22Rv1 (cell line): ENCODE results near the gene ALOX5AP.

ENCODE experiments used
- ZFX ChIP-seq: fragments of 450-650 bp; IDR thresholded peaks from 2 replicates; pipeline ENCODE4 v1.6.1; 2017; ENCODE audit warnings: antibody characterized with exemption, borderline replicate concordance
- TF ChIP-seq, protein P1 (sequence below): fragments of 450-650 bp; IDR thresholded peaks from 2 replicates; pipeline ENCODE4 v1.5.1; 2017; ENCODE audit warnings: mild to moderate bottlenecking

DNA sequence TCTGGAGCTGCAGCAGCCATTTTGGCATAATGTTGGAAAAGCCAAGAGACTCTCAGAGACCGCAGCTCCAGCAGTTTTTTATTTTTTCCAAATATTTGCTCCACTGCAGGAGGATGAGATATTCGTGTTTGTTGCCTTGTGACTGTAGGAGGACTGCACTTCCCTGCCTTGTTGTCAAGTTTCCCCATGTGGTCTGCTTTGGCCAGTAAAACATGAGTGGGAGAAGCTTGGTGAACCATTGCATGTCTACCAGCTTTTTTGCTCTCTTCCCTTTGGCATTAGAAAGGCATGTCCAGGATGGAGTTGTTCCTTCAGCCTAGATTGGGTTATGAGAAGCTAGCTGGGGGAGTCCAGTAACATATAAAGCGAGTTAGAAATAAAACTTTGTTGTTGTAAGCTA lies 47.7 kb upstream of the ALOX5AP start:
- no peak for TF ChIP-seq ZFX
- TF ChIP-seq, protein P1, sequence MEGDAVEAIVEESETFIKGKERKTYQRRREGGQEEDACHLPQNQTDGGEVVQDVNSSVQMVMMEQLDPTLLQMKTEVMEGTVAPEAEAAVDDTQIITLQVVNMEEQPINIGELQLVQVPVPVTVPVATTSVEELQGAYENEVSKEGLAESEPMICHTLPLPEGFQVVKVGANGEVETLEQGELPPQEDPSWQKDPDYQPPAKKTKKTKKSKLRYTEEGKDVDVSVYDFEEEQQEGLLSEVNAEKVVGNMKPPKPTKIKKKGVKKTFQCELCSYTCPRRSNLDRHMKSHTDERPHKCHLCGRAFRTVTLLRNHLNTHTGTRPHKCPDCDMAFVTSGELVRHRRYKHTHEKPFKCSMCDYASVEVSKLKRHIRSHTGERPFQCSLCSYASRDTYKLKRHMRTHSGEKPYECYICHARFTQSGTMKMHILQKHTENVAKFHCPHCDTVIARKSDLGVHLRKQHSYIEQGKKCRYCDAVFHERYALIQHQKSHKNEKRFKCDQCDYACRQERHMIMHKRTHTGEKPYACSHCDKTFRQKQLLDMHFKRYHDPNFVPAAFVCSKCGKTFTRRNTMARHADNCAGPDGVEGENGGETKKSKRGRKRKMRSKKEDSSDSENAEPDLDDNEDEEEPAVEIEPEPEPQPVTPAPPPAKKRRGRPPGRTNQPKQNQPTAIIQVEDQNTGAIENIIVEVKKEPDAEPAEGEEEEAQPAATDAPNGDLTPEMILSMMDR = no peak
